ENCODE results near the gene MAMLD1.
A peak's percentile ranks its signal among the peaks of the same experiment; 100 is the strongest.
"Not testable (repeated sequence)": the region's sequence is repeated elsewhere in the genome, so short reads cannot be mapped to it uniquely, and the experiment has no call there.

The MAMLD1 gene

GRCh38 chrX:150362599-150363481, at the start of gene MAMLD1:
Gene MAMLD1, plus strand, starts transcription at chrX:150363317. Its CDS starts 82,200 bp downstream, at chrX:150445517.
- DNase-seq (ENCODE audit: low read depth, low spot score): peak; percentile 86

- no peak for DNase-seq (ENCODE audit: low read depth, low spot score)
Observed at GRCh38 chrX:150313514-150313913, 49.6 kb upstream of the MAMLD1 start.

GRCh38 chrX:150314186-150314585, 48.9 kb upstream of the MAMLD1 start:
- no peak for DNase-seq (ENCODE audit: low read depth, low spot score)

GRCh38 chrX:150316564-150316963, 46.6 kb upstream of the MAMLD1 start:
- DNase-seq (ENCODE audit: low read depth, low spot score): no peak

- no peak for DNase-seq (ENCODE audit: low read depth, low spot score)
Observed at GRCh38 chrX:150323020-150323419, 40.1 kb upstream of the MAMLD1 start.

GRCh38 chrX:150324035-150324728, 38.9 kb upstream of the MAMLD1 start:
- peak; percentile 83 for DNase-seq (ENCODE audit: low read depth, low spot score)

- no peak for DNase-seq (ENCODE audit: low read depth, low spot score)
Observed at GRCh38 chrX:150324919-150325318, 38.2 kb upstream of the MAMLD1 start.

- no peak for DNase-seq (ENCODE audit: low read depth, low spot score)
Observed at GRCh38 chrX:150326541-150327247, 36.4 kb upstream of the MAMLD1 start.

- DNase-seq (ENCODE audit: low read depth, low spot score): no peak
Observed at GRCh38 chrX:150329282-150329681, 33.8 kb upstream of the MAMLD1 start.

GRCh38 chrX:150329868-150330267, 33.2 kb upstream of the MAMLD1 start:
- DNase-seq (ENCODE audit: low read depth, low spot score): peak; percentile 19

- no peak for DNase-seq (ENCODE audit: low read depth, low spot score)
Observed at GRCh38 chrX:150332023-150332422, 31.1 kb upstream of the MAMLD1 start.

GRCh38 chrX:150334100-150334499, 29.0 kb upstream of the MAMLD1 start:
- no peak for DNase-seq (ENCODE audit: low read depth, low spot score)

GRCh38 chrX:150334981-150335380, 28.1 kb upstream of the MAMLD1 start:
- no peak for DNase-seq (ENCODE audit: low read depth, low spot score)

GRCh38 chrX:150337026-150337425, 26.1 kb upstream of the MAMLD1 start:
- DNase-seq (ENCODE audit: low read depth, low spot score): no peak

- no peak for DNase-seq (ENCODE audit: low read depth, low spot score)
Observed at GRCh38 chrX:150337536-150337935, 25.6 kb upstream of the MAMLD1 start.

GRCh38 chrX:150338615-150339014, 24.5 kb upstream of the MAMLD1 start:
- no peak for DNase-seq (ENCODE audit: low read depth, low spot score)

- DNase-seq (ENCODE audit: low read depth, low spot score): no peak
Observed at GRCh38 chrX:150339736-150340135, 23.4 kb upstream of the MAMLD1 start.

GRCh38 chrX:150340326-150340725, 22.8 kb upstream of the MAMLD1 start:
- not testable (repeated sequence) for DNase-seq (ENCODE audit: low read depth, low spot score)

GRCh38 chrX:150347471-150347870, 15.6 kb upstream of the MAMLD1 start:
- DNase-seq (ENCODE audit: low read depth, low spot score): no peak

- no peak for DNase-seq (ENCODE audit: low read depth, low spot score)
Observed at GRCh38 chrX:150348365-150348764, 14.8 kb upstream of the MAMLD1 start.

- no peak for DNase-seq (ENCODE audit: low read depth, low spot score)
Observed at GRCh38 chrX:150352114-150352513, 11.0 kb upstream of the MAMLD1 start.

GRCh38 chrX:150352581-150352980, 10.5 kb upstream of the MAMLD1 start:
- peak; percentile 19 for DNase-seq (ENCODE audit: low read depth, low spot score)
